ENCODE results near the gene DBNDD2. TPM values are rescaled to one million over a fixed set of nuclear protein-coding genes. Genes with fewer than 3 reads are reported as not detected.

DBNDD2 gene
- total and polyA plus RNA-seq, 2 experiments from 2014 or later: 25.8 to 62.5 TPM

- TF ChIP-seq CTCF (conservative IDR thresholded peaks at IDR 0.05; ENCODE audit: low read depth in 2 of 2): no peak
- TF ChIP-seq STAT1 (IDR thresholded peaks at IDR 0.05; ENCODE audit: unreplicated experiment): no peak
- TF ChIP-seq EZH2phosphoT487 (IDR thresholded peaks at IDR 0.05; ENCODE audit: unreplicated experiment): no peak
- TF ChIP-seq, protein P1, sequence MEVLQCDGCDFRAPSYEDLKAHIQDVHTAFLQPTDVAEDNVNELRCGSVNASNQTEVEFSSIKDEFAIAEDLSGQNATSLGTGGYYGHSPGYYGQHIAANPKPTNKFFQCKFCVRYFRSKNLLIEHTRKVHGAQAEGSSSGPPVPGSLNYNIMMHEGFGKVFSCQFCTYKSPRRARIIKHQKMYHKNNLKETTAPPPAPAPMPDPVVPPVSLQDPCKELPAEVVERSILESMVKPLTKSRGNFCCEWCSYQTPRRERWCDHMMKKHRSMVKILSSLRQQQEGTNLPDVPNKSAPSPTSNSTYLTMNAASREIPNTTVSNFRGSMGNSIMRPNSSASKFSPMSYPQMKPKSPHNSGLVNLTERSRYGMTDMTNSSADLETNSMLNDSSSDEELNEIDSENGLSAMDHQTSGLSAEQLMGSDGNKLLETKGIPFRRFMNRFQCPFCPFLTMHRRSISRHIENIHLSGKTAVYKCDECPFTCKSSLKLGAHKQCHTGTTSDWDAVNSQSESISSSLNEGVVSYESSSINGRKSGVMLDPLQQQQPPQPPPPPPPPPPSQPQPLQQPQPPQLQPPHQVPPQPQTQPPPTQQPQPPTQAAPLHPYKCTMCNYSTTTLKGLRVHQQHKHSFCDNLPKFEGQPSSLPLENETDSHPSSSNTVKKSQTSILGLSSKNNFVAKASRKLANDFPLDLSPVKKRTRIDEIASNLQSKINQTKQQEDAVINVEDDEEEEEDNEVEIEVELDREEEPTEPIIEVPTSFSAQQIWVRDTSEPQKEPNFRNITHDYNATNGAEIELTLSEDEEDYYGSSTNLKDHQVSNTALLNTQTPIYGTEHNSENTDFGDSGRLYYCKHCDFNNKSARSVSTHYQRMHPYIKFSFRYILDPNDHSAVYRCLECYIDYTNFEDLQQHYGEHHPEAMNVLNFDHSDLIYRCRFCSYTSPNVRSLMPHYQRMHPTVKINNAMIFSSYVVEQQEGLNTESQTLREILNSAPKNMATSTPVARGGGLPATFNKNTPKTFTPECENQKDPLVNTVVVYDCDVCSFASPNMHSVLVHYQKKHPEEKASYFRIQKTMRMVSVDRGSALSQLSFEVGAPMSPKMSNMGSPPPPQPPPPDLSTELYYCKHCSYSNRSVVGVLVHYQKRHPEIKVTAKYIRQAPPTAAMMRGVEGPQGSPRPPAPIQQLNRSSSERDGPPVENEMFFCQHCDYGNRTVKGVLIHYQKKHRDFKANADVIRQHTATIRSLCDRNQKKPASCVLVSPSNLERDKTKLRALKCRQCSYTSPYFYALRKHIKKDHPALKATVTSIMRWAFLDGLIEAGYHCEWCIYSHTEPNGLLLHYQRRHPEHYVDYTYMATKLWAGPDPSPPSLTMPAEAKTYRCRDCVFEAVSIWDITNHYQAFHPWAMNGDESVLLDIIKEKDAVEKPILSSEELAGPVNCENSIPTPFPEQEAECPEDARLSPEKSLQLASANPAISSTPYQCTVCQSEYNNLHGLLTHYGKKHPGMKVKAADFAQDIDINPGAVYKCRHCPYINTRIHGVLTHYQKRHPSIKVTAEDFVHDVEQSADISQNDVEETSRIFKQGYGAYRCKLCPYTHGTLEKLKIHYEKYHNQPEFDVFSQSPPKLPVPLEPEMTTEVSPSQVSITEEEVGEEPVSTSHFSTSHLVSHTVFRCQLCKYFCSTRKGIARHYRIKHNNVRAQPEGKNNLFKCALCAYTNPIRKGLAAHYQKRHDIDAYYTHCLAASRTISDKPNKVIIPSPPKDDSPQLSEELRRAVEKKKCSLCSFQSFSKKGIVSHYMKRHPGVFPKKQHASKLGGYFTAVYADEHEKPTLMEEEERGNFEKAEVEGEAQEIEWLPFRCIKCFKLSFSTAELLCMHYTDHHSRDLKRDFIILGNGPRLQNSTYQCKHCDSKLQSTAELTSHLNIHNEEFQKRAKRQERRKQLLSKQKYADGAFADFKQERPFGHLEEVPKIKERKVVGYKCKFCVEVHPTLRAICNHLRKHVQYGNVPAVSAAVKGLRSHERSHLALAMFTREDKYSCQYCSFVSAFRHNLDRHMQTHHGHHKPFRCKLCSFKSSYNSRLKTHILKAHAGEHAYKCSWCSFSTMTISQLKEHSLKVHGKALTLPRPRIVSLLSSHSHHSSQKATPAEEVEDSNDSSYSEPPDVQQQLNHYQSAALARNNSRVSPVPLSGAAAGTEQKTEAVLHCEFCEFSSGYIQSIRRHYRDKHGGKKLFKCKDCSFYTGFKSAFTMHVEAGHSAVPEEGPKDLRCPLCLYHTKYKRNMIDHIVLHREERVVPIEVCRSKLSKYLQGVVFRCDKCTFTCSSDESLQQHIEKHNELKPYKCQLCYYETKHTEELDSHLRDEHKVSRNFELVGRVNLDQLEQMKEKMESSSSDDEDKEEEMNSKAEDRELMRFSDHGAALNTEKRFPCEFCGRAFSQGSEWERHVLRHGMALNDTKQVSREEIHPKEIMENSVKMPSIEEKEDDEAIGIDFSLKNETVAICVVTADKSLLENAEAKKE (CRISPR knock-in tag; IDR thresholded peaks at IDR 0.05): no peak
- TF ChIP-seq ZNF331 (CRISPR knock-in tag; IDR thresholded peaks at IDR 0.05; ENCODE audit: low read depth): no peak
These were observed 7.6 kb upstream of the DBNDD2 start (continued) for GRCh38 chr20:45400346-45401031.

- H3K9me3 Mint-ChIP-seq: peaks cover 31% of the 10 kb centered on the region
- peaks cover 9% of the 10 kb centered on the region; the same call in 1 of the 2 replicates for H3F3A ChIP-seq (replicated peaks; ENCODE audit: low read depth)
- peaks cover 35% of the 10 kb centered on the region for H3K27me3 ChIP-seq (ENCODE audit: insufficient read depth)
- peaks cover 29% of the 10 kb centered on the region for H3K27me3 Mint-ChIP-seq (ENCODE audit: insufficient read depth, low read depth, poor library complexity)
- no peak for DNase-seq (ENCODE audit: low spot score)
- H3K36me3 Mint-ChIP-seq (ENCODE audit: low read depth): peaks cover 24% of the 10 kb centered on the region
- no peak overlapping the region for H3K4me2 ChIP-seq
- H3K4me3 Mint-ChIP-seq: no peak overlapping the region
- H3K27ac Mint-ChIP-seq: no peak overlapping the region
- no peak overlapping the region for H2AFZ ChIP-seq
- H3K9me2 ChIP-seq (ENCODE audit: insufficient read depth): peaks cover 3% of the 10 kb centered on the region; the same call in 1 of the 2 replicates
- H3K27ac ChIP-seq (ENCODE audit: low read depth): no peak overlapping the region
- peaks cover 8% of the 10 kb centered on the region for H3K4me1 Mint-ChIP-seq
- peaks cover 10% of the 10 kb centered on the region; the same call in 1 of the 2 replicates for H3K4me1 ChIP-seq (ENCODE audit: insufficient read depth)
- H3K79me2 ChIP-seq (replicated peaks; ENCODE audit: insufficient read depth): peaks cover 8% of the 10 kb centered on the region
- H3K36me3 ChIP-seq (ENCODE audit: insufficient read depth): no peaks in the 10 kb centered on the region
- no peaks in the 10 kb centered on the region; the same call in 1 of the 2 replicates for H4K20me1 ChIP-seq (replicated peaks; ENCODE audit: insufficient read depth)
- ATAC-seq: no peak
- H3K4me3 ChIP-seq: no peak overlapping the region
- TF ChIP-seq, protein P1 (CRISPR knock-in tag; IDR thresholded peaks at IDR 0.05): no peak
- no peak for TF ChIP-seq NANOG (IDR thresholded peaks at IDR 0.05; ENCODE audit: borderline replicate concordance)
- TF ChIP-seq JUNB (IDR thresholded peaks at IDR 0.05; ENCODE audit: unreplicated experiment): no peak
- no peak for TF ChIP-seq ZNF331 (CRISPR knock-in tag; IDR thresholded peaks at IDR 0.05; ENCODE audit: low read depth)
These were observed 5.1 kb upstream of the DBNDD2 start for GRCh38 chr20:45402946-45403345.

Measured in GM23338 (cell line).